ENCODE results near the gene THOC7.

- no peak for TF ChIP-seq CTCF (conservative IDR thresholded peaks at IDR 0.05; ENCODE audit: low read length)
- no peak for TF ChIP-seq EZH2phosphoT487 (IDR thresholded peaks at IDR 0.05; ENCODE audit: borderline replicate concordance)
Observed at GRCh38 chr3:63910001-63910400, 46.4 kb upstream of the THOC7 start.

All from Loucy (cell line).